ENCODE results near the gene NTRK2.

- no peak for TF ChIP-seq POLR2AphosphoS5 (IDR thresholded peaks at IDR 0.05; ENCODE audit: low read depth, low read length)
- TF ChIP-seq REST (IDR thresholded peaks at IDR 0.05; ENCODE audit: insufficient read depth in 1 of 2, low read depth in 2 of 2, low read length in 2 of 2): no peak
- TF ChIP-seq TAF1 (IDR thresholded peaks at IDR 0.05; ENCODE audit: borderline replicate concordance, insufficient read depth, low read length): no peak
- no peak for TF ChIP-seq SIN3A (IDR thresholded peaks at IDR 0.05; ENCODE audit: borderline replicate concordance, insufficient read depth, low read length)
- TF ChIP-seq FOXP2 (optimal IDR thresholded peaks at IDR 0.05; ENCODE audit: borderline replicate concordance, extremely low read depth, extremely low read length, insufficient read depth): no peak
Measured at GRCh38 chr9:84866396-84867175, 197.1 kb downstream of the NTRK2 start.

All from PFSK-1 (cell line).